ENCODE measurements around the gene NAGA. TPM values are rescaled to one million over a fixed set of nuclear protein-coding genes. Genes with fewer than 3 reads are reported as not detected.

Gene NAGA
- total RNA-seq, 4 donors from 2014 or later: 48.3 to 120 (median 96.0) TPM

- TF ChIP-seq POLR2AphosphoS5 (IDR thresholded peaks at IDR 0.05) (no peak), POLR2A (IDR thresholded peaks at IDR 0.05) (no peak), EP300 (IDR thresholded peaks at IDR 0.05; ENCODE audit: low read depth) (no peak), CTCF (IDR thresholded peaks at IDR 0.05) (no peak)
- intact Hi-C loops (cut with DNase I; ENCODE audit: low total_unique reads) (no loop called here), in situ Hi-C loops (cut with MboI; ENCODE audit: low pct_ligation_motif_present in 1 of 4, low pct_unique_long_range_greater_than_20kb in 1 of 4, low sequenced_read_pairs in 3 of 4) (no loop called here)
- no peaks in the 10 kb centered on the region for H3K27me3 ChIP-seq
- no peak overlapping the region for H3K4me3 ChIP-seq
- 92 to 100% methylated on average over 1 of the region's 1 CpG for WGBS, 2 donors (ENCODE audit: low coverage in 1 of 2)
- DNase-seq: no peak
- no peak overlapping the region for H3K27ac ChIP-seq
- H3K9me3 ChIP-seq: peaks cover 11 to 15% of the 10 kb centered on the region in 2 donors
- H3K36me3 ChIP-seq: peaks cover 0 to 25% (median 11%) of the 10 kb centered on the region in 4 donors
- no peaks in the 10 kb centered on the region for H3K4me1 ChIP-seq
Observed at GRCh38 chr22:42056757-42057511, 13.7 kb downstream of the NAGA start.

- H3K9me3 ChIP-seq: peaks cover 11 to 15% of the 10 kb centered on the region in 2 donors
- peaks cover 0 to 5% (median 0%) of the 10 kb centered on the region in 4 donors for H3K36me3 ChIP-seq
- no peak for DNase-seq
- no peaks in the 10 kb centered on the region for H3K27me3 ChIP-seq
- in situ Hi-C loops (cut with MboI; ENCODE audit: low pct_ligation_motif_present in 1 of 4, low pct_unique_long_range_greater_than_20kb in 1 of 4, low sequenced_read_pairs in 3 of 4) (no loop called here), intact Hi-C loops (cut with DNase I; ENCODE audit: low total_unique reads) (no loop called here)
- TF ChIP-seq POLR2A (IDR thresholded peaks at IDR 0.05) (no peak), CTCF (IDR thresholded peaks at IDR 0.05) (no peak), EP300 (IDR thresholded peaks at IDR 0.05; ENCODE audit: low read depth) (no peak), POLR2AphosphoS5 (IDR thresholded peaks at IDR 0.05) (no peak)
- H3K27ac ChIP-seq: no peak overlapping the region
- H3K4me1 ChIP-seq: no peaks in the 10 kb centered on the region
- H3K4me3 ChIP-seq: no peak overlapping the region
- 69 to 88% methylated on average over 2 to 3 of the region's 3 CpGs for WGBS, 2 donors (ENCODE audit: low coverage in 1 of 2)
Observed at GRCh38 chr22:42052765-42053164, 17.8 kb downstream of the NAGA start.

GRCh38 chr22:42050641-42051180 lies 19.9 kb downstream of the NAGA start:
- Histone ChIP-seq H3K27ac (no peak overlapping the region), H3K27me3 (no peaks in the 10 kb centered on the region), H3K9me3 (no peaks in the 10 kb centered on the region), H3K4me3 (no peak overlapping the region), H3K36me3 (no peaks in the 10 kb centered on the region), H3K4me1 (no peaks in the 10 kb centered on the region)
- in situ Hi-C loops (cut with MboI; ENCODE audit: low pct_ligation_motif_present in 1 of 4, low pct_unique_long_range_greater_than_20kb in 1 of 4, low sequenced_read_pairs in 3 of 4): no loop called here
- intact Hi-C loops (cut with DNase I; ENCODE audit: low total_unique reads): no loop called here
- no peak for TF ChIP-seq EP300 (IDR thresholded peaks at IDR 0.05; ENCODE audit: low read depth)
- TF ChIP-seq POLR2AphosphoS5 (IDR thresholded peaks at IDR 0.05): no peak
- TF ChIP-seq POLR2A (IDR thresholded peaks at IDR 0.05): no peak
- no peak for TF ChIP-seq CTCF (IDR thresholded peaks at IDR 0.05)
- DNase-seq: no peak
- WGBS, 2 donors (ENCODE audit: low coverage in 1 of 2): 75 to 100% methylated on average over 1 to 2 of the region's 2 CpGs

GRCh38 chr22:42041784-42042183 lies 28.8 kb downstream of the NAGA start:
- Histone ChIP-seq H3K27ac (no peak overlapping the region), H3K36me3 (no peaks in the 10 kb centered on the region), H3K9me3 (peaks cover 9 to 11% of the 10 kb centered on the region in 2 donors), H3K27me3 (no peaks in the 10 kb centered on the region), H3K4me1 (no peaks in the 10 kb centered on the region), H3K4me3 (no peak overlapping the region)
- TF ChIP-seq CTCF (IDR thresholded peaks at IDR 0.05): no peak
- no peak for TF ChIP-seq POLR2AphosphoS5 (IDR thresholded peaks at IDR 0.05)
- no peak for TF ChIP-seq EP300 (IDR thresholded peaks at IDR 0.05; ENCODE audit: low read depth)
- TF ChIP-seq POLR2A (IDR thresholded peaks at IDR 0.05): no peak
- in situ Hi-C loops (cut with MboI; ENCODE audit: low pct_ligation_motif_present in 1 of 4, low pct_unique_long_range_greater_than_20kb in 1 of 4, low sequenced_read_pairs in 3 of 4): no loop called here
- no peak for DNase-seq
- intact Hi-C loops (cut with DNase I; ENCODE audit: low total_unique reads): no loop called here
